Measurements from ENCODE around the gene ARPC3.
"Not testable (repeated sequence)": the region's sequence is repeated elsewhere in the genome, so short reads cannot be mapped to it uniquely, and the experiment has no call there.

The ARPC3 gene

GRCh38 chr12:110417113-110417512 lies 33.0 kb downstream of the ARPC3 start:
- not testable (repeated sequence) for H3K9me3 ChIP-seq (ENCODE audit: control insufficient read depth in 1 of 2, low read length in 2 of 2); H3K36me3 ChIP-seq (ENCODE audit: control insufficient read depth in 1 of 2, insufficient read depth in 2 of 2, low read length in 2 of 2); H3K4me1 ChIP-seq (ENCODE audit: control insufficient read depth in 1 of 2, insufficient read depth in 2 of 2, low read length in 2 of 2); H3K27ac ChIP-seq (ENCODE audit: low read length); H3K4me3 ChIP-seq (ENCODE audit: low read depth in 1 of 2, low read length in 2 of 2); H3K27me3 ChIP-seq (ENCODE audit: low read depth, low read length)

GRCh38 chr12:110410086-110410485 lies 40.1 kb downstream of the ARPC3 start:
- not testable (repeated sequence) for H3K27ac ChIP-seq (ENCODE audit: low read length); H3K4me3 ChIP-seq (ENCODE audit: low read depth in 1 of 2, low read length in 2 of 2); H3K9me3 ChIP-seq (ENCODE audit: control insufficient read depth in 1 of 2, low read length in 2 of 2); H3K36me3 ChIP-seq (ENCODE audit: control insufficient read depth in 1 of 2, insufficient read depth in 2 of 2, low read length in 2 of 2); H3K4me1 ChIP-seq (ENCODE audit: control insufficient read depth in 1 of 2, insufficient read depth in 2 of 2, low read length in 2 of 2); H3K27me3 ChIP-seq (ENCODE audit: low read depth, low read length)

GRCh38 chr12:110405126-110405662 lies 44.9 kb downstream of the ARPC3 start:
- H3K36me3 ChIP-seq (ENCODE audit: control insufficient read depth in 1 of 2, insufficient read depth in 2 of 2, low read length in 2 of 2), result peaks cover 6 to 13% of the 10 kb centered on the region in 2 donors

GRCh38 chr12:110403976-110404682 lies 46.0 kb downstream of the ARPC3 start:
- Histone ChIP-seq H3K4me3 (ENCODE audit: low read depth in 1 of 2, low read length in 2 of 2) (peak overlapping the region; percentile 98), H3K36me3 (ENCODE audit: control insufficient read depth in 1 of 2, insufficient read depth in 2 of 2, low read length in 2 of 2) (peaks cover 6 to 13% of the 10 kb centered on the region in 2 donors), H3K4me1 (ENCODE audit: control insufficient read depth in 1 of 2, insufficient read depth in 2 of 2, low read length in 2 of 2) (peaks cover 0 to 16% of the 10 kb centered on the region in 2 donors), H3K27ac (ENCODE audit: low read length) (peak overlapping the region; percentile 100), H3K27me3 (ENCODE audit: low read depth, low read length) (no peaks in the 10 kb centered on the region), H3K9me3 (ENCODE audit: control insufficient read depth in 1 of 2, low read length in 2 of 2) (no peaks in the 10 kb centered on the region)

More at GRCh38 chr12:110405126-110405662, 44.9 kb downstream of the ARPC3 start:
- H3K9me3 ChIP-seq (ENCODE audit: control insufficient read depth in 1 of 2, low read length in 2 of 2); H3K4me3 ChIP-seq (ENCODE audit: low read depth in 1 of 2, low read length in 2 of 2); H3K27ac ChIP-seq (ENCODE audit: low read length); H3K27me3 ChIP-seq (ENCODE audit: low read depth, low read length): not testable (repeated sequence)
- peaks cover 0 to 12% of the 10 kb centered on the region in 2 donors for H3K4me1 ChIP-seq (ENCODE audit: control insufficient read depth in 1 of 2, insufficient read depth in 2 of 2, low read length in 2 of 2)

- Histone ChIP-seq H3K9me3 (ENCODE audit: control insufficient read depth in 1 of 2, low read length in 2 of 2) (no peaks in the 10 kb centered on the region), H3K4me1 (ENCODE audit: control insufficient read depth in 1 of 2, insufficient read depth in 2 of 2, low read length in 2 of 2) (peaks cover 0 to 16% of the 10 kb centered on the region in 2 donors), H3K27me3 (ENCODE audit: low read depth, low read length) (no peaks in the 10 kb centered on the region), H3K4me3 (ENCODE audit: low read depth in 1 of 2, low read length in 2 of 2) (peak within 1 kb of the TSS; percentile 98), H3K27ac (ENCODE audit: low read length) (peak within 1 kb of the TSS; percentile 100), H3K36me3 (ENCODE audit: control insufficient read depth in 1 of 2, insufficient read depth in 2 of 2, low read length in 2 of 2) (peaks cover 6 to 13% of the 10 kb centered on the region in 2 donors)
These were observed 46.8 kb downstream of the ARPC3 start, which contains the start of gene ANAPC7 for GRCh38 chr12:110403146-110403975. Gene ANAPC7 (minus strand): TSS chr12:110403708. CDS start chr12:110403627, 81 bp downstream.

Data from muscle layer of duodenum (tissue), 2 donors.